Measurements from ENCODE around the gene GPATCH1.
"Not testable (repeated sequence)": the region's sequence is repeated elsewhere in the genome, so short reads cannot be mapped to it uniquely, and the experiment has no call there.

Gene GPATCH1

GRCh38 chr19:33040994-33041827, 39.8 kb upstream of the GPATCH1 start:
- in situ Hi-C loops (cut with HindIII; ENCODE audit: low sequenced_read_pairs), result no loop called here
- DNase-seq (ENCODE audit: low read depth, low spot score), result peak; percentile 57
- no peak overlapping the region for H3K4me3 ChIP-seq (ENCODE audit: low read depth, low read length)
- TF ChIP-seq CTCF (IDR thresholded peaks at IDR 0.05; ENCODE audit: low read depth, low read length), result no peak

DNA sequence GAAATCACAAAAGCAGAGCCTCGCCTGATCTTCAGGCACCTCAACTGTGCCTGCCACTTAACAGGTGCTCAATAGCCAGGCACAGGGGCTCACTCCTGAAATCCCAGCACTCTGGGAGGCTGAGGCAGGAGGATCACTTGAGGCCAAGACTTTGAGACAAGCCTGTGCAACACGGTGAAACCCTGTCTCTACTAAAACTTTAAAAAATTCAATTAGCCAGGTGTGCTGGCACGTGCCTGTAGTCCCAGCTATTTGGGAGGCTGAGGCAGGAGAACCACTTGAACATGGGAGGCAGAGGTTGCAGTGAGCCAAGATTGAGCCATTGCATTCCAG, 39.2 kb upstream of the GPATCH1 start:
- DNase-seq (ENCODE audit: low read depth, low spot score); H3K4me3 ChIP-seq (ENCODE audit: low read depth, low read length); in situ Hi-C loops (cut with HindIII; ENCODE audit: low sequenced_read_pairs): not testable (repeated sequence)

GRCh38 chr19:33047422-33047821, 33.6 kb upstream of the GPATCH1 start:
- in situ Hi-C loops (cut with HindIII; ENCODE audit: low sequenced_read_pairs), result no loop called here
- DNase-seq (ENCODE audit: low read depth, low spot score), result no peak
- TF ChIP-seq CTCF (IDR thresholded peaks at IDR 0.05; ENCODE audit: low read depth, low read length), result no peak
- no peak overlapping the region for H3K4me3 ChIP-seq (ENCODE audit: low read depth, low read length)

GRCh38 chr19:33048806-33049676, 31.9 kb upstream of the GPATCH1 start:
- no peak for DNase-seq (ENCODE audit: low read depth, low spot score)
- no peak for TF ChIP-seq CTCF (IDR thresholded peaks at IDR 0.05; ENCODE audit: low read depth, low read length)
- no peak overlapping the region for H3K4me3 ChIP-seq (ENCODE audit: low read depth, low read length)
- in situ Hi-C loops (cut with HindIII; ENCODE audit: low sequenced_read_pairs), result no loop called here

GRCh38 chr19:33050110-33050509, 30.9 kb upstream of the GPATCH1 start:
- in situ Hi-C loops (cut with HindIII; ENCODE audit: low sequenced_read_pairs), result no loop called here
- H3K4me3 ChIP-seq (ENCODE audit: low read depth, low read length), result no peak overlapping the region

GRCh38 chr19:33052352-33052972, 28.5 kb upstream of the GPATCH1 start:
- in situ Hi-C loops (cut with HindIII; ENCODE audit: low sequenced_read_pairs), result no loop called here
- no peak for DNase-seq (ENCODE audit: low read depth, low spot score)
- TF ChIP-seq CTCF (IDR thresholded peaks at IDR 0.05; ENCODE audit: low read depth, low read length), result no peak
- no peak overlapping the region for H3K4me3 ChIP-seq (ENCODE audit: low read depth, low read length)

More at GRCh38 chr19:33050110-33050509, 30.9 kb upstream of the GPATCH1 start:
- TF ChIP-seq CTCF (IDR thresholded peaks at IDR 0.05; ENCODE audit: low read depth, low read length), result no peak
- no peak for DNase-seq (ENCODE audit: low read depth, low spot score)

All from astrocyte of the spinal cord (primary cell).